Mesenchymal stem cell (in vitro differentiated cells and primary cell): ENCODE measurements around the gene C17orf67.

ENCODE experiments used
- DNase-seq: peaks from one replicate; pipeline ENCODE4 v3.0.0-alpha.2; 2013
- H2AFZ ChIP-seq: one replicate; pipeline ENCODE4 v1.6.1; 2013; ENCODE audit warnings: low read depth, mild to moderate bottlenecking, control low read depth, inconsistent platforms, low read length, moderate library complexity
- H2AK5ac ChIP-seq: 2 replicates; pipeline ENCODE4 v1.6.1; 2013; ENCODE audit warnings: low read length, moderate library complexity, mild to moderate bottlenecking, inconsistent platforms; ENCODE audit not compliant: severe bottlenecking
- H2BK120ac ChIP-seq: one replicate; pipeline ENCODE4 v1.6.1; 2013; ENCODE audit warnings: low read depth, mild to moderate bottlenecking, inconsistent platforms, low read length, moderate library complexity
- H2BK12ac ChIP-seq, 2 experiments: one replicate each; pipeline ENCODE4 v1.6.1; 2013; ENCODE audit warnings: inconsistent platforms in 2 of 2, low read length in 2 of 2, mild to moderate bottlenecking in 2 of 2, moderate library complexity in 2 of 2, control low read depth in 1 of 2
- H2BK15ac ChIP-seq: one replicate; pipeline ENCODE4 v1.6.1; 2013; ENCODE audit warnings: mild to moderate bottlenecking, low read depth, inconsistent platforms; ENCODE audit not compliant: poor library complexity, severe bottlenecking
- H2BK5ac ChIP-seq: 2 replicates; pipeline ENCODE4 v1.6.1; 2013; ENCODE audit warnings: low read depth, mild to moderate bottlenecking, low read length, control low read depth, inconsistent platforms; ENCODE audit not compliant: poor library complexity, severe bottlenecking
- H3K14ac ChIP-seq, 2 experiments: one replicate each; pipeline ENCODE4 v1.6.1; 2013; ENCODE audit warnings: inconsistent platforms in 2 of 2, low read length in 2 of 2, control low read depth in 1 of 2, mild to moderate bottlenecking in 1 of 2, moderate library complexity in 1 of 2
- H3K18ac ChIP-seq, 2 experiments: one replicate each; pipeline ENCODE4 v1.6.1; 2013; ENCODE audit warnings: inconsistent platforms in 2 of 2, low read length in 2 of 2, control low read depth in 1 of 2, low read depth in 1 of 2, mild to moderate bottlenecking in 1 of 2
- H3K23ac ChIP-seq, 2 experiments: one replicate each; pipeline ENCODE4 v1.6.1; 2013; ENCODE audit warnings: inconsistent platforms in 2 of 2, low read length in 2 of 2, mild to moderate bottlenecking in 2 of 2, moderate library complexity in 2 of 2, control low read depth in 1 of 2
- H3K27ac ChIP-seq: 2 replicates; pipeline ENCODE4 v1.5.1; 2013; ENCODE audit warnings: mild to moderate bottlenecking, moderate library complexity, low read length, control low read depth, inconsistent platforms; ENCODE audit not compliant: poor library complexity, severe bottlenecking
- H3K27me3 ChIP-seq, 2 experiments: 2 replicates each; pipeline versions ENCODE4 v1.6.1 to v1.7.0; 2013; ENCODE audit warnings: low read length in 2 of 2, mild to moderate bottlenecking in 2 of 2, moderate library complexity in 2 of 2, control low read depth in 1 of 2, inconsistent platforms in 1 of 2; ENCODE audit not compliant: control insufficient read depth in 1 of 2, insufficient read depth in 1 of 2
- H3K36me3 ChIP-seq, 2 experiments: 2 replicates each; pipeline versions ENCODE4 v1.6.1 to v1.7.0; 2013; ENCODE audit warnings: low read length in 2 of 2, control low read depth in 1 of 2, inconsistent platforms in 1 of 2, low read depth in 1 of 2, mild to moderate bottlenecking in 1 of 2; ENCODE audit not compliant: insufficient read depth in 2 of 2, control insufficient read depth in 1 of 2
- H3K4ac ChIP-seq, 2 experiments: one replicate each; pipeline ENCODE4 v1.6.1; 2013; ENCODE audit warnings: inconsistent platforms in 2 of 2, low read length in 2 of 2, mild to moderate bottlenecking in 2 of 2, moderate library complexity in 2 of 2, control low read depth in 1 of 2, low read depth in 1 of 2
- H3K4me1 ChIP-seq: 2 replicates; pipeline ENCODE4 v1.6.1; 2013; ENCODE audit warnings: low read depth, low read length, control low read depth; ENCODE audit not compliant: control insufficient read depth, insufficient read depth
- H3K4me2 ChIP-seq: 2 replicates; pipeline ENCODE4 v1.6.1; 2013; ENCODE audit warnings: low read length, mild to moderate bottlenecking, inconsistent platforms; ENCODE audit not compliant: poor library complexity, severe bottlenecking
- H3K4me3 ChIP-seq, 2 experiments: 2 replicates each; pipeline versions ENCODE4 v1.5.1 to v1.7.0; 2013; ENCODE audit warnings: low read length in 2 of 2, mild to moderate bottlenecking in 2 of 2, control low read depth in 1 of 2, low read depth in 1 of 2; ENCODE audit not compliant: insufficient read depth in 1 of 2
- H3K79me1 ChIP-seq: replicated peaks from 2 replicates; pipeline ENCODE4 v1.6.1; 2013; ENCODE audit warnings: mild to moderate bottlenecking, control low read depth, low read length, inconsistent platforms; ENCODE audit not compliant: poor library complexity, severe bottlenecking
- H3K9ac ChIP-seq: 2 replicates; pipeline ENCODE4 v1.7.0; 2013; ENCODE audit warnings: mild to moderate bottlenecking, low read length, moderate library complexity
- H3K9me3 ChIP-seq: 2 replicates; pipeline ENCODE4 v1.7.0; 2013; ENCODE audit warnings: mild to moderate bottlenecking, low read length; ENCODE audit not compliant: control insufficient read depth
- H4K8ac ChIP-seq: one replicate; pipeline ENCODE4 v1.6.1; 2013; ENCODE audit warnings: inconsistent platforms, mild to moderate bottlenecking, low read length, moderate library complexity
- H4K91ac ChIP-seq: one replicate; pipeline ENCODE4 v1.6.1; 2013; ENCODE audit warnings: mild to moderate bottlenecking, low read length, inconsistent platforms
- WGBS: methylation state at CpG from one replicate; pipeline ENCODE4 v1.1.7; 2013; ENCODE audit warnings: mixed read lengths; 5-methylcytosine and 5-hydroxymethylcytosine counted together

Gene C17orf67

GRCh38 chr17:56796536-56796935 is 37.2 kb downstream of the C17orf67 start:
- no peak overlapping the region for H3K23ac ChIP-seq
- H3K14ac ChIP-seq, result no peak overlapping the region
- H4K91ac ChIP-seq, result no peak overlapping the region
- no peak overlapping the region for H2BK120ac ChIP-seq
- WGBS, result 85% methylated on average over 8 of the region's 8 CpGs
- H3K4ac ChIP-seq, result no peak overlapping the region
- no peak for DNase-seq
- H2BK15ac ChIP-seq, result no peak overlapping the region
- peaks cover 0 to 10% of the 10 kb centered on the region in 2 experiments for H3K27me3 ChIP-seq
- H3K27ac ChIP-seq, result no peak overlapping the region
- no peak overlapping the region for H3K4me2 ChIP-seq
- no peak overlapping the region for H3K4me3 ChIP-seq
- no peak overlapping the region for H3K9ac ChIP-seq
- H3K79me1 ChIP-seq, result no peaks in the 10 kb centered on the region
- peaks cover 0 to 3% of the 10 kb centered on the region in 2 experiments for H3K36me3 ChIP-seq
- no peak overlapping the region for H4K8ac ChIP-seq
- no peaks in the 10 kb centered on the region for H3K9me3 ChIP-seq
- H3K18ac ChIP-seq, result no peak overlapping the region
- H2BK5ac ChIP-seq, result no peak overlapping the region
- peak overlapping the region in 1 of 2 experiments; percentile 21 for H2BK12ac ChIP-seq
- H2AFZ ChIP-seq, result no peak overlapping the region
- no peaks in the 10 kb centered on the region for H3K4me1 ChIP-seq
- H2AK5ac ChIP-seq, result no peak overlapping the region

DNA sequence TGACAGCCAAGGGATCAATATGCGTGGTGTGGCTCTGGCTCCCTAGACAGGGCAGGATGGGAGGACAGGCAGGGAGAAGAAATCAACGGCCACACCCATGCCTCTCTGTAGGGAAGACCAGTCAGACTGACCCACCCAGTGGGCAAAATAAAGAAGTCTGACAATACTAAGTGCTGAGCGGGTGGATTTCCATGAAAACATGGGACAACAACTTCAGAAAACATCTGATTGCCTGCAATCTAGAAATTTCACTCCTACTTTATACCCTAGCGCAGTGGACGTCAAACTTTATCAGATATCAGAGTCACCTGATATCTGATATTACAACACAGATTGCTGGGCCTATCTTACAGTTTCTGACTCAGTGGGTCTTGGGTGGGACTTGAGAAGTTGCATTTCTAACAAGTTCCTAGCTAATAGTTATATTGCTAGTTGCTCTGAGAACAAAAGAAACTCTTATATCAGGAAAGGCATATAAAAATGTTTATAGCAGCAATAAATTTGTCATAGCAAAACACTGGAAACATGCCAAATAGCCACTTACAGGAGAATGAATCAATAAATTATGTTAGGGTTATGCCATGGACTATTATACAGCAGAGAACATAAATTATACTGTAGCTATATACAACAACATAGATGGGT is 38.4 kb downstream of the C17orf67 start:
- H2BK120ac ChIP-seq, result no peak overlapping the region
- no peak overlapping the region for H2AK5ac ChIP-seq
- H3K4me2 ChIP-seq, result no peak overlapping the region
- H3K18ac ChIP-seq, result no peak overlapping the region
- H3K14ac ChIP-seq, result no peak overlapping the region
- no peak overlapping the region for H2BK15ac ChIP-seq
- H2AFZ ChIP-seq, result no peak overlapping the region
- H3K36me3 ChIP-seq, result peaks cover 0 to 3% of the 10 kb centered on the region in 2 experiments
- no peak overlapping the region for H4K91ac ChIP-seq
- H3K27ac ChIP-seq, result no peak overlapping the region
- H2BK5ac ChIP-seq, result no peak overlapping the region
- no peak overlapping the region for H3K4me3 ChIP-seq
- H3K9me3 ChIP-seq, result no peaks in the 10 kb centered on the region
- no peak overlapping the region for H2BK12ac ChIP-seq
- H3K4ac ChIP-seq, result no peak overlapping the region
- H4K8ac ChIP-seq, result no peak overlapping the region
- H3K23ac ChIP-seq, result no peak overlapping the region
- peaks cover 0 to 10% of the 10 kb centered on the region in 2 experiments for H3K27me3 ChIP-seq
- 61% methylated on average over 3 of the region's 5 CpGs for WGBS
- no peaks in the 10 kb centered on the region for H3K79me1 ChIP-seq
- H3K9ac ChIP-seq, result no peak overlapping the region
- no peaks in the 10 kb centered on the region for H3K4me1 ChIP-seq
- no peak for DNase-seq

GRCh38 chr17:56793957-56794356 is 39.8 kb downstream of the C17orf67 start:
- Histone ChIP-seq H2AFZ (no peak overlapping the region), H4K8ac (no peak overlapping the region), H3K79me1 (no peaks in the 10 kb centered on the region), H2BK12ac (no peak overlapping the region), H3K14ac (no peak overlapping the region), H4K91ac (no peak overlapping the region), H3K4me3 (no peak overlapping the region), H3K27ac (no peak overlapping the region), H3K9ac (no peak overlapping the region), H3K4me2 (no peak overlapping the region), H3K9me3 (no peaks in the 10 kb centered on the region), H2BK120ac (no peak overlapping the region), H2BK15ac (no peak overlapping the region), H3K36me3 (peaks cover 0 to 3% of the 10 kb centered on the region in 2 experiments), H3K4me1 (no peaks in the 10 kb centered on the region), H3K4ac (no peak overlapping the region), H2BK5ac (no peak overlapping the region), H3K23ac (no peak overlapping the region), H3K18ac (no peak overlapping the region), H2AK5ac (no peak overlapping the region), H3K27me3 (peaks cover 0 to 10% of the 10 kb centered on the region in 2 experiments)
- 63% methylated on average over 2 of the region's 3 CpGs for WGBS
- no peak for DNase-seq

- Histone ChIP-seq H2AFZ (no peak overlapping the region), H3K4me3 (no peak overlapping the region), H3K4me2 (no peak overlapping the region)
These were observed 40.2 kb downstream of the C17orf67 start for GRCh38 chr17:56793531-56793930.

More at GRCh38 chr17:56793531-56793930, 40.2 kb downstream of the C17orf67 start:
- Histone ChIP-seq H3K14ac (no peak overlapping the region), H3K23ac (no peak overlapping the region), H2BK120ac (no peak overlapping the region), H2AK5ac (no peak overlapping the region), H3K18ac (peak overlapping the region in 1 of 2 experiments; percentile 14), H3K4me1 (no peaks in the 10 kb centered on the region), H3K4ac (no peak overlapping the region), H2BK12ac (no peak overlapping the region), H3K9ac (no peak overlapping the region), H2BK15ac (no peak overlapping the region), H3K27me3 (peaks cover 0 to 10% of the 10 kb centered on the region in 2 experiments), H3K9me3 (no peaks in the 10 kb centered on the region), H2BK5ac (no peak overlapping the region), H4K91ac (no peak overlapping the region), H4K8ac (no peak overlapping the region), H3K27ac (no peak overlapping the region), H3K36me3 (peaks cover 0 to 3% of the 10 kb centered on the region in 2 experiments), H3K79me1 (no peaks in the 10 kb centered on the region)
- no peak for DNase-seq
